Epithelial cell of esophagus (primary cell): ENCODE measurements around the gene ST6GALNAC6.

Experiments used
- DNase-seq: peaks from one replicate; pipeline ENCODE4 v3.0.0; 2010; ENCODE audit warnings: low read depth
- H3K4me3 ChIP-seq: 2 replicates; pipeline ENCODE4 v1.5.1; 2011; ENCODE audit warnings: mild to moderate bottlenecking, low read length, control low read depth
- TF ChIP-seq, protein P1 (sequence below): IDR thresholded peaks from 2 replicates; pipeline ENCODE4 v1.5.1; 2011; ENCODE audit warnings: low read depth, mild to moderate bottlenecking, low read length, control low read depth, inconsistent platforms; ENCODE audit not compliant: insufficient read depth; ENCODE audit errors: missing control alignments

Gene ST6GALNAC6

DNA sequence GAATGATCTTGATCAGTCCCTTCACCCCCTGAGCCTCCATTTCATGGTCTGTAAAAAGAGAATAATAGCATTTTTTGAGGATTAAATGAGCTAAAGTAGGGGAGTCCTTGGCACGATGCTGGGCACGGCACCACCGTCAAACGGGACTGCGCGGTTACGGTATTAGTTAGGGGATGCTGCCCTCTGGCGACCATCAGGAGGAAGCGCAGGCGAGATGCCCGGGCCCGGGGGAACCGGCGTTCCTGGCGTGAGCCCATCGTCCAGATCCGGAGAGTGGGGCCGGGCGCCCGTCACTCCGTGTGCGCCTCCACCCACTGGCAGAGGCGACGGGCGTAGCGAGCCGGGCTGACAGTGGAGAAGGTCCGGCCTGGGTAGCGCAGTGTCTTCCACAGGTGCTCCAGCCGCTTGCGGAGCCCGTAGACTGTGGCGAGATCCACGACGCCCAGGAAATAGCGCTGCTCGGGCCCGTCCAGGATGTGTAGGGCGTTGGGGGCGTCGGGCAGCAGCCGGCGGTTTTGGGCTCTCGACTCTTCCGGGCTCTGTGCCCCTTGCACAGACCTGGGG is 22.2 kb upstream of the ST6GALNAC6 start:
- peak; percentile 51 for DNase-seq
- H3K4me3 ChIP-seq, result no peak overlapping the region
- TF ChIP-seq, protein P1, sequence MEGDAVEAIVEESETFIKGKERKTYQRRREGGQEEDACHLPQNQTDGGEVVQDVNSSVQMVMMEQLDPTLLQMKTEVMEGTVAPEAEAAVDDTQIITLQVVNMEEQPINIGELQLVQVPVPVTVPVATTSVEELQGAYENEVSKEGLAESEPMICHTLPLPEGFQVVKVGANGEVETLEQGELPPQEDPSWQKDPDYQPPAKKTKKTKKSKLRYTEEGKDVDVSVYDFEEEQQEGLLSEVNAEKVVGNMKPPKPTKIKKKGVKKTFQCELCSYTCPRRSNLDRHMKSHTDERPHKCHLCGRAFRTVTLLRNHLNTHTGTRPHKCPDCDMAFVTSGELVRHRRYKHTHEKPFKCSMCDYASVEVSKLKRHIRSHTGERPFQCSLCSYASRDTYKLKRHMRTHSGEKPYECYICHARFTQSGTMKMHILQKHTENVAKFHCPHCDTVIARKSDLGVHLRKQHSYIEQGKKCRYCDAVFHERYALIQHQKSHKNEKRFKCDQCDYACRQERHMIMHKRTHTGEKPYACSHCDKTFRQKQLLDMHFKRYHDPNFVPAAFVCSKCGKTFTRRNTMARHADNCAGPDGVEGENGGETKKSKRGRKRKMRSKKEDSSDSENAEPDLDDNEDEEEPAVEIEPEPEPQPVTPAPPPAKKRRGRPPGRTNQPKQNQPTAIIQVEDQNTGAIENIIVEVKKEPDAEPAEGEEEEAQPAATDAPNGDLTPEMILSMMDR, result peak; percentile 75

DNA sequence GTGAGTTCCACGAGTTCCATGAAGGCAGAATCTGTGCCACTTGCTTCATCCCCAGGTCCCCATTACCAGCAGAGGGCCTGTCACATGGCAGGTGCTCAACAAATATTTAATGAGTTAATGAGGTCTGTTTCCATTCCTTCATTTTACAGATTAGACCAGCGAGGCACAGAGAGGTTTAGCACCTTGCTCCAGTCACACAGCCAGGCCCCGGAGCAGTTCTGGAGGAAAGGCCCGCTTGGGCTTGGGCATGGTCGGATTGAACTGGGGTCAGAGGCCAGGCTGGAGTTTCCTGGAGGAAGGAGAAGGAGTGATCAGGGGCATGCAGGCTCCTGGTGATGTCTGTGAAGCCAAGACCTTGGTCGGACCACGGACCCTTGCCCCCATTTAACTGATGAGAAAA is 21.4 kb upstream of the ST6GALNAC6 start:
- no peak for DNase-seq
- H3K4me3 ChIP-seq, result no peak overlapping the region
- TF ChIP-seq, protein P1, result no peak

DNA sequence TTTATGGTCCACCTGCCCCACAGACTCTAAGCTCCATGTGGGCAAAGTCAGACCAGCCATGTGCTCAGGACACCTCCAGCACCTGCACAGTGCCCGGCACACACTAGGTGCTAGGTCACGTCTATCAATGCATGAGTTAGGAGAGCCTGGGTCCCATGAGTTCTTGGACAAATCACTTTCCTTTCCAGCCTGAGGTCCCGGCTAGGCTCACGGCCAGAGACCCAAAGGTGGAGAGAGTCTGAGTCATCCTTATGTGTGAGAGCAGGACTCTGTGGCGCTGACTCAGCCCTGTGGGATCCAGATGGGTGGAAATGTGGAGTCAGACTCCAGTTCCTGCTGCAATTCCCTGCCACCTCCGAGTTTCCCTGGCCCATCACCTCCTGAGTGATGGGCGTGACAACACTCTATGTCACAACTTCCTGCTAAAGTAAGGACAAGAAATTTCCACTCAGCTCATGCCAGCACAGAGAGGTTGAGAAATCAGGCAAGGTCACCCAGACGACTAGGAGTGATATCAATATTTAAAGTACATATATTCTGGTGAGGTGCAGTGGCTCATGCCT is 19.9 kb upstream of the ST6GALNAC6 start:
- no peak overlapping the region for H3K4me3 ChIP-seq
- TF ChIP-seq, protein P1, result no peak
- peak; percentile 100 for DNase-seq

DNA sequence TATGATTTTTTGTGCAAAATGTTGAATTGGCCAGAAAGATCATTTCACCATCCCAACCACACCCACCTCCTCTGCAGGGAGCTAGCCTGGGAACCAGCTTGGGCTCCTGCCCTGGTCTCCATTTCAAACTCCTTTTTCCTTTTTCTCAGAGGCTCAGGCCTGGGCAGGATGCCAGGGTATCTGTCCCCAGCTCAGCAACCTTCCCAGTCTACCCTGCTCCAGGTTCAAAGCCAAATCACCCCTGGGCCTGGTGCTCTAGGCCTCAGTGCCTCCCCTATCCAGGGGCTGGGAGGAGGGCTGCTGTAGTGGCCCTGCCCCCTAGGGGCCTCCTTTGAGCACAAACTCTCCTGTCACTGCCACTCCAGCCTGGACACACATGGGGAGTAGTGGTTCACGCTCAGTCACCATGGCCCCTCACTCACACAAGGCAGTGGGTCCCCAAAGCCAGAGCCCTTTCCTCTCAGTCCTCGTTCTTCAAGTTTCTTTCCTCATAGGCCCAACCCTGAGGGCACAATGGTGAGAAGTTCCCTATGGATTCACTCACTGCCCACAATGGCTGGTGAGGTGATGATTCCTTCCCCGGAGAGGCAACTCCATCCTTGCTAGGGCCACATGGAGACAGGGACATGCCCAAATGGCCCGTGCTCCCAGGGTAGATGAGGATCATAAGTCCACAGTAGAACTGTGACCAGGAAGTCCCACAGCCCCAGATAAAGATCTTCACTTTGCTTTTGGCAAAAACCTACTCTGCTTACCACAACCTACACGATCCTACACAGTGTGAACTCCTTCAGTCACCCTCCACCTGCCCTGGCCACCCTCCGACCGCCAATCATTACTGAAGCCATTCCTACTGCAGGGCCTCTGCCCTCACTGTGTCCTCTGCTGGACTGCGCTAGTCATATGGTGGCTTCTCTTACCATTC is 19.0 kb upstream of the ST6GALNAC6 start:
- H3K4me3 ChIP-seq, result no peak overlapping the region
- DNase-seq, result peak; percentile 35
- TF ChIP-seq, protein P1, result peak; percentile 2

DNA sequence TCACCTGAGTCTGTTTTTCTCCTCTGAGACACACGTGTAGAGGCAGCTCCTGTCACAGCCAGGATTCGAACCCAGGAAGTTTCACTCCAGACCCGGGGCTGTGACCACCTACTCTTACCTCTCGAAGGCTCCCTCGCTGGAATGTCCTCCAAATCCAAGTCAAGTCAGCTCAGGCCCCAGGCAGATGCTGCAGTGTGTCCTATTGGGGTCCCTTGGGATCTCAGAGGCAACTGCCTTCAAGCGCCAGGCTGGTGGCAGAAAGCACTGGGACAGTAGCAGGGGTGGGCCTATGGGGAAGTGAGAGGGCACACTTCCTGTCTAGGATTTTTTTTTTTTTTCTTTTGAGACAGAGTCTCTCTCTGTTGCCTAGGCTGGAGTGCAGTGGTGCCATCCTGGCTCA is 18.2 kb upstream of the ST6GALNAC6 start:
- H3K4me3 ChIP-seq, result no peak overlapping the region
- TF ChIP-seq, protein P1, result no peak
- DNase-seq, result no peak

DNA sequence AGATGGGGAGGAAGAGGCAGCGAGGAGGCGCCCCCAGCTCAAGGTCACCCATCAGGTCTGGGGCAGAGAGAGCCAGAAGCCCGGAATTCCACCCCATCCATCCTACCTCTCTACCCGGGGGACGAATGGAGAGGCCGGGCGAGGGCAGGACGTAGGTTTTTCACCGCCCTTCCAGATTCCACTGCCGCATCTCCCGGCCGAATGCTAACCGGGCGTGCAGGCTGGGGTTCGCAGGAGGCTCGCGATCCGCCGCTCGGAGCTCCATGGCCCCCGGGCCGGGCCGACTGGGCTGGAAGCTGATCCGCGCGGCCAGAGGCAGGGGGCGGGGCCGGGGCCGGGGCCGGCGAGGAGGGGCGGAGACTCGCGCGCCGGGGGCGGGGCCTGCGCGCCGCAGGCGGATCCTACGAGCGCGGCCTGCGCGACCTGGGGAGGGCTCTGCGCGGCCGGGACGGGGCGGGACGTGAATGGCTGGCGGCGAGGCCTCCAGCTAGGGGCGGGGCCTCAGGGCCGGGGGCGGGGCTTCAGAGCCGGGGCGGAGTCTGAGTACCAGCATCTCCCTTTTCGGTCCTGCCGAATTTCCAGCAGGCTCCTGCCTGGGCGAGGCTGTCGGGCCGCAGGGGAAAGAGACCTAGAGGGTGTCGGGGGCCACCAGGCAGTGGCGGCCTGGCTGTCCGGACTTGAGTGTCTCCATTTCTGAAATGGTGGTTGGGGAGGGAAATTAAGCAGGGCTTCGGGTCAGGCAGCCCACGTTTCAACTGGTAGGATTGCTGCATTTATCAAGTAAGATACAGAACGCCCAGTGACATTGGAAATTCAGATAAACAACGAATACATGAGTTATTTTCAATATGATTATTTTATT is 17.5 kb upstream of the ST6GALNAC6 start, which contains the start of gene ST6GALNAC4:
Gene ST6GALNAC4 (minus strand): TSS at position 322 of the 862 bp plus-strand sequence. CDS start 622 bp downstream, outside the sequence.
- peak; percentile 85 for DNase-seq
- TF ChIP-seq, protein P1, result no peak
- H3K4me3 ChIP-seq, result peak within 1 kb of the TSS; percentile 71
